ENCODE results near the gene ZC3H10. TPM values are rescaled to one million over a fixed set of nuclear protein-coding genes. Genes with fewer than 3 reads are reported as not detected.
A peak's percentile ranks its signal among the peaks of the same experiment; 100 is the strongest.

ZC3H10 gene
- total and polyA plus RNA-seq, 5 experiments from 2014 or later: 1.3 to 15.9 (median 2.5) TPM

GRCh38 chr12:56157201-56158028, 39.3 kb downstream of the ZC3H10 start:
- H3K27ac Mint-ChIP-seq: peak overlapping the region; percentile 94 to 100 (median 98)
- peaks cover 32 to 62% (median 55%) of the 10 kb centered on the region in 4 donors for H3K4me1 Mint-ChIP-seq
- peaks cover 2 to 26% (median 8%) of the 10 kb centered on the region in 3 donors for H3K36me3 Mint-ChIP-seq
- H3K9me3 Mint-ChIP-seq: no peaks in the 10 kb centered on the region
- POLR2A ChIA-PET: interaction anchor here (0.7 to 13.3 kb wide), 12 partner anchors 13 to 168 kb away, joined by 3 to 163 read pairs (median 8); partner anchors contain the start of genes COQ10A, ESYT1, RNF41 and SMARCC2
- DNase-seq (peak in 9 of 10 donors; percentile 28 to 76 (median 57)), ATAC-seq (peak; percentile 50 to 55)
- H3K4me3 Mint-ChIP-seq: peak overlapping the region; percentile 93 to 99 (median 98)
- no peaks in the 10 kb centered on the region for H3K27me3 Mint-ChIP-seq

DNA sequence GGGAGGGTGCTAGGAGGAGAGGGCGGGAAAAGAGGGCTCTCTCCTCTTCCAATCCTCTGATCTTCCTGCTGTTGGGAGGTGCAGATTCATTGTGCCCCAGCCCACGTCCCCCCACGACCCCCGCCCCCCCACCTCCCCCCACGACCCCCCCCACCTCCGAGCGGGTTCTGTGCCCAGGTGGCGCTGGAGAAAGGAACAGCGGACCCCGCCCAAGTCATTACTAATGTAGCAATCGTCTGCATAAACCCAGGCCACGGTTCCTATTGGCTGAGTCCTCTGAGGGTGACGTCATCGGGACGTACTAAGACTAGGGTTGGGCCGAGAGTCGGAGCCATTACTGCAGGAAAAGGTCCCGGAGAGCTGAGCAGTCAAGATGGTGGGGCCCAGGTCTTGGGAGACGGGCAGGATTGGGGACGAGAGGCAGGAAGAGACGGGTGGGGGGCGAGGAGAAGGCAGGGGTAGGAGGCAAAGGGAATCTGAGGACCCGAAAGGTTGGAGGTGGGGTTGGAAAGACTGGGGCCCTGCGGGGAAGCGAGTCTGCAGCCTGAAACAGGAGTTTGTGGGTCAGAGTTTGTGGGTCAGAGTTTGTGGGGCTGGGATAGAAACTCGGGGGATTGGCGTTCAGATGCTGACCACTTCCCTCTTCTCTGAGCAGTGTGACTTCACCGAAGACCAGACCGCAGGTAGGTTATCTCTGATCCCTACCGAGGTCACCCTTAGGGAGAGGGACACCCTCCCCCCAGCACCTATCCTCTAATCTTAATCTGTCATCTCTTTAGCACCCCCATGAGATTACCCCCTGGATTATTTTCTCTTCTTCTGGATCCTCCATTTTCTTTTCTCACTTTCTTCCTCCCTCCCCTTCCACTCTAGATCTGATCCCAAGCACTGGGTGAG, 40.2 kb downstream of the ZC3H10 start, which contains the start of gene MYL6:
TSS of gene MYL6 (plus strand) at position 331 of the 897 bp plus-strand sequence. CDS start at position 374, 43 bp downstream.
- Mint-ChIP-seq H3K4me3 (peak within 1 kb of the TSS; percentile 93 to 99 (median 98)), H3K4me1 (peaks cover 32 to 54% (median 49%) of the 10 kb centered on the region in 4 donors), H3K9me3 (no peaks in the 10 kb centered on the region), H3K27ac (peak within 1 kb of the TSS; percentile 95 to 100 (median 98)), H3K36me3 (peaks cover 2 to 35% (median 8%) of the 10 kb centered on the region in 3 donors), H3K27me3 (no peaks in the 10 kb centered on the region)
- POLR2A ChIA-PET: interaction anchor here (0.7 to 13.3 kb wide), 12 partner anchors 8 to 185 kb away, joined by 3 to 163 read pairs (median 10); partner anchors contain the start of genes ANKRD52, COQ10A, ESYT1 and PA2G4
- ATAC-seq (peak; percentile 85 to 87), DNase-seq (peak; percentile 72 to 97 (median 90))

DNA sequence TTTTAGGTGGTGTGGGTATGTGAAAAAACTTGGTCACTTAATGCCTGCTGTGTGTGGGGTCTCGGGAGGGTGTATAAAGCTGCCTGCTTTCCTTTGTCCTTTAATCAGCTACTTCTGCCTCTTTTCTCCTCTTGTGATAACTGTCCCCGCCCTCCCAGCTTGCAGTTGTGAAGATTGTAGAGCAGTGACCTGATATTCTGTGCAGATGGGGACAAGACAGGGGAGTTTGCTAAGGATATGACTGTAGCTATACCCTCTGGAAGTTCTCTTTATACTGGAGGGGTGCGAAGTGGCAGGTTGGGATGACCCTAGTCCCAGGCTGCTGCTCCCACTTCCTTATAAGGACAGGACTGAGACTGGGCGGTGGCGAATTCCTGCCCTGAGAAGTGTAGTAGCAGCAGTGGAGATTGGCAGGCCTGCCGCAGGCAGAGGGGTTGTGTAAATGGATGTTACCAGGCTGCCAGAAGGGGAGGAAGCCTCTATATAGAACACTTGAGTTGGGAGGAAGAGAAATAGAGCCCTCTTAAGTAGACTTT, 40.9 kb downstream of the ZC3H10 start:
- POLR2A ChIA-PET: interaction anchor here (0.6 to 13.3 kb wide), 15 partner anchors 9 to 290 kb away, joined by 3 to 163 read pairs (median 6); partner anchors contain the start of genes ANKRD52, COQ10A, ESYT1 and PA2G4
- ATAC-seq: no peak
- DNase-seq: peak in 4 of 10 donors; percentile 23 to 31 (median 26)
- H3K27me3 Mint-ChIP-seq: no peaks in the 10 kb centered on the region
- H3K4me1 Mint-ChIP-seq: peaks cover 36 to 51% (median 48%) of the 10 kb centered on the region in 4 donors
- peaks cover 6 to 42% (median 8%) of the 10 kb centered on the region in 3 donors for H3K36me3 Mint-ChIP-seq
- no peaks in the 10 kb centered on the region for H3K9me3 Mint-ChIP-seq
- H3K4me3 Mint-ChIP-seq: peak overlapping the region; percentile 93 to 99 (median 98)
- peak overlapping the region; percentile 95 to 100 (median 98) for H3K27ac Mint-ChIP-seq

DNA sequence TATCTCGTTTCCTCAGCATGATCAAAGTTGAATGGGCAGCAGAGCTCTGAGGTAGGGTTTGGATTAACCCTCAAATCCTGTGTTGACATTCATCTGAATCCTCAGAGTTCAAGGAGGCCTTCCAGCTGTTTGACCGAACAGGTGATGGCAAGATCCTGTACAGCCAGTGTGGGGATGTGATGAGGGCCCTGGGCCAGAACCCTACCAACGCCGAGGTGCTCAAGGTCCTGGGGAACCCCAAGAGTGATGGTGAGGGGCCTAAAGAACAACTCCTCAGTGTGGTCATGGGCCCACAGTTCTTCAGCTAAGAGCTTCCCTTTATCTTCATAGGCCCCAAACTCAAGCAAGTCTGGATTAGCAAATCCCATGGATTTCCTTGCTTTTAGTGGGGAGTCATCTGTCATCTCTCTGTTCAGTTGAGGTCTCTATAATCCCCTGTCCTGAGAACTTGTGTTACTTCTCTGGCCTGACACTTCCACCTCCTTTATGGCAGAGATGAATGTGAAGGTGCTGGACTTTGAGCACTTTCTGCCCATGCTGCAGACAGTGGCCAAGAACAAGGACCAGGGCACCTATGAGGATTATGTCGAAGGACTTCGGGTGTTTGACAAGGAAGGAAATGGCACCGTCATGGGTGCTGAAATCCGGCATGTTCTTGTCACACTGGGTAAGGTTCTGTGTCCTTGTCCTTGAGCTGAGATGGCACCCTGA, 41.6 kb downstream of the ZC3H10 start:
- Mint-ChIP-seq H3K27me3 (no peaks in the 10 kb centered on the region), H3K36me3 (peaks cover 6 to 48% (median 8%) of the 10 kb centered on the region in 3 donors), H3K4me3 (peak overlapping the region; percentile 93 to 99 (median 98)), H3K9me3 (no peaks in the 10 kb centered on the region), H3K4me1 (peaks cover 36 to 53% (median 50%) of the 10 kb centered on the region in 4 donors), H3K27ac (peak overlapping the region; percentile 95 to 100 (median 98))
- POLR2A ChIA-PET: interaction anchor here (0.5 to 13.3 kb wide), 15 partner anchors 10 to 290 kb away, joined by 3 to 163 read pairs (median 3); partner anchors contain the start of genes ANKRD52, COQ10A, ESYT1 and PA2G4
- ATAC-seq (no peak), DNase-seq (no peak)

GRCh38 chr12:56160193-56160763, 42.2 kb downstream of the ZC3H10 start:
- H3K27me3 Mint-ChIP-seq: no peaks in the 10 kb centered on the region
- peaks cover 6 to 52% (median 8%) of the 10 kb centered on the region in 3 donors for H3K36me3 Mint-ChIP-seq
- H3K4me3 Mint-ChIP-seq: peak overlapping the region; percentile 93 to 99 (median 98)
- DNase-seq (peak; percentile 38 to 77 (median 58)), ATAC-seq (peak; percentile 24 to 62)
- peaks cover 35 to 53% (median 49%) of the 10 kb centered on the region in 4 donors for H3K4me1 Mint-ChIP-seq
- H3K27ac Mint-ChIP-seq: peak overlapping the region; percentile 88 to 100 (median 98)
- no peaks in the 10 kb centered on the region for H3K9me3 Mint-ChIP-seq
- POLR2A ChIA-PET: interaction anchor here (0.5 to 13.3 kb wide), 15 partner anchors 9 to 289 kb away, joined by 3 to 163 read pairs (median 4); partner anchors contain the start of genes ESYT1, MYL6B, PA2G4 and RNF41

GRCh38 chr12:56160894-56161689, 43.0 kb downstream of the ZC3H10 start:
- H3K27ac Mint-ChIP-seq: peak overlapping the region; percentile 88 to 100 (median 98)
- H3K4me3 Mint-ChIP-seq: peak overlapping the region; percentile 93 to 99 (median 98)
- H3K4me1 Mint-ChIP-seq: peaks cover 32 to 53% (median 45%) of the 10 kb centered on the region in 4 donors
- POLR2A ChIA-PET: interaction anchor here (0.6 to 13.3 kb wide), 16 partner anchors 8 to 565 kb away, joined by 3 to 163 read pairs (median 4); partner anchors contain the start of genes ESYT1, MYL6B, SMARCC2 and ZC3H10
- H3K36me3 Mint-ChIP-seq: peaks cover 6 to 60% (median 8%) of the 10 kb centered on the region in 3 donors
- DNase-seq (no peak), ATAC-seq (no peak)
- H3K9me3 Mint-ChIP-seq: no peaks in the 10 kb centered on the region
- H3K27me3 Mint-ChIP-seq: no peaks in the 10 kb centered on the region

DNA sequence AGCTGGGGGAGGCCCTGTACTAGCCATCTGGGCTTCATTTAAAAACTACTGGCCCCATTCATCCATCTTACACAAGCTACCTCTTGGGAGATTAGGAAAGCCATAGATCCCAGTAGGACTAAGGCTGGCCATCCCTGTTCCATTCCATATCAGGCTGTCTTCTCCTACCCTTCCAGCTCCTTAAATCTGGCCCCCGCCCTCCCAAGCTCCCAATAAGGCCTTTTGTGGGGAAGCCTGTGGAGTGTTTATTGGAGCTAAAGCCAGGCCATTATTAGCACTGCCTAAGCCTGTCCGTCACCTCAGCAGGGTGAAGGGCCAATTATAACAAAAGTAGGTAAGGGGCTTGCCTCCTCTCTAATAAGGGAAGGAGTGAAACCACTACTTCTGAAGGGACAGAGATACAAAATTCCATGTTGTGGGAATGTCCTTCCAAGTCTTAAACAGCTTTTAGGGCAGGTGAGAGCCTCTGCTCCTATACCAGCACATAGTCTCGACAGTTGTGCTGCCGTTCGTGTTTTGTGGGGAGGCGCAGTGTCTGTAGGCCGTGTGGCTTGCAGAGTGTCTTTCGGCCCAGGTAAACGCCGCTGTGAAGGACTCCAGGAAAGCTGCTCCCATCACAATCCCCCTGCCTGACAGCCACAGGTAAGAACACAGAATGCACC, 43.8 kb downstream of the ZC3H10 start:
- peak overlapping the region; percentile 78 to 100 (median 98) for H3K27ac Mint-ChIP-seq
- peak overlapping the region in 9 of 10 donors; percentile 1 to 99 (median 93) for H3K4me3 Mint-ChIP-seq
- POLR2A ChIA-PET: interaction anchor here (0.6 to 13.3 kb wide), 15 partner anchors 11 to 154 kb away, joined by 3 to 163 read pairs (median 4); partner anchors contain the start of genes ESYT1, MYL6B, SMARCC2 and ZC3H10
- H3K4me1 Mint-ChIP-seq: peaks cover 32 to 53% (median 44%) of the 10 kb centered on the region in 4 donors
- no peaks in the 10 kb centered on the region for H3K27me3 Mint-ChIP-seq
- peaks cover 6 to 67% (median 8%) of the 10 kb centered on the region in 3 donors for H3K36me3 Mint-ChIP-seq
- DNase-seq (no peak), ATAC-seq (no peak)
- H3K9me3 Mint-ChIP-seq: no peaks in the 10 kb centered on the region

DNA sequence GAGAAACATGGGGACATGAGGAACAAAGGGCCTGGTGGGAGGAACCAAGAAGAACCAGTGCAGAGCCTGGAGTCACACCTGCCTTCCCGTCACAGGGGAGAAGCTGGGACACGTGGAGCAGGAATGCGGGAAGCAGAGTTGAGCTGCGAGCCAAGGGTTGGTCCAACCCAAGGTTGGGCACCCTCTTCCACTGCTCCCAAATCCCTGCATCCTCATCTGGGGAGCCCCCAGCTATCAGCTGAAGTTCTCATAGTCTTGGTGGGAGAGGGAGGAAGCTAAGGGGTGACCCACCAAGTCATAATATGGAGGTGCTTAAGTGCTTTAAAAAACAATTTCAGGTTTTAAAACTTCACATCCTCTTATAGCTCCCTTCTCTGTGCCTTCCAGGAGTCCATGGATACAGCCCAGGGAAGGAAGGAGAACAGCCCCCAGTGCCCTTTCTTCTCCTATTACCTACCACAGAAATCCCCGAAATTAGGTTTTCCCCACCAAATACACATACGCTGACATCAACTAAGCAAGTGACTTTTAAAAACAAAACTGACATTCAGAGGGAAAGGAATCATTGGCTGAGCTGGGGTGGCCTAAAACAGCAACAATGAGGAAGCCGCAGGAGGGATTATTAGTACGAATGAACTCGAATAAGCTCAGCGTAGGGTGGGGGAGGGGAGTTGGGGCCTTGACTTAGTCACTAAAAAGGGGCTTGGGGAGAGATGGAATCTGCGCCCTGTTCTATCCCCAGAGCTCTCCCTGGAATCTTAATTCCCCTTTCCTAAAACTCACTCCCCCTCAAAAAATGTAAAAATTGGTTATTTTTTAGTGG, 44.6 kb downstream of the ZC3H10 start:
- Mint-ChIP-seq H3K4me1 (peaks cover 28 to 45% (median 36%) of the 10 kb centered on the region in 4 donors), H3K36me3 (peaks cover 10 to 74% (median 12%) of the 10 kb centered on the region in 3 donors), H3K9me3 (no peaks in the 10 kb centered on the region), H3K27ac (peak overlapping the region in 8 of 10 donors; percentile 25 to 96 (median 68)), H3K27me3 (no peaks in the 10 kb centered on the region), H3K4me3 (peak overlapping the region in 1 of 10 donors; percentile 21)
- DNase-seq (no peak), ATAC-seq (no peak)
- POLR2A ChIA-PET: interaction anchor here (0.7 to 13.3 kb wide), 11 partner anchors 9 to 137 kb away, joined by 3 to 163 read pairs (median 5); partner anchors contain the start of genes ESYT1, MYL6B, RNF41 and SMARCC2

All from naive thymus-derived CD8-positive, alpha-beta T cell (primary cell).